SK-N-MC (cell line): ENCODE data around the gene EHD2.
"Not testable (repeated sequence)": the region's sequence is repeated elsewhere in the genome, so short reads cannot be mapped to it uniquely, and the experiment has no call there.

Source experiments
- EZH2 ChIP-seq: fragments of 200-600 bp; sonication (generic); IDR thresholded peaks from one replicate; pipeline ENCODE4 v1.6.1; 2017; ENCODE audit warnings: antibody characterized with exemption
- FOXP2 ChIP-seq: optimal IDR thresholded peaks from 2 replicates; pipeline ENCODE3; 2011; ENCODE audit warnings: mild to moderate bottlenecking, moderate library complexity; ENCODE audit not compliant: insufficient read depth; ENCODE audit errors: extremely low read length, control extremely low read depth

- TF ChIP-seq EZH2, FOXP2: not testable (repeated sequence)
Observed at GRCh38 chr19:47771291-47771690, 58.1 kb downstream of the EHD2 start.
